HG03066 (cell line): ENCODE data around the gene VTI1A.
"Not testable (repeated sequence)": the region's sequence is repeated elsewhere in the genome, so short reads cannot be mapped to it uniquely, and the experiment has no call there.

Experiments
- ATAC-seq: cut with Tn5 transposase; IDR thresholded peaks from one replicate; pipeline ENCODE4 v1.9.1; 2021; ENCODE audit warnings: low read depth; ENCODE audit not compliant: unreplicated experiment

VTI1A gene

DNA sequence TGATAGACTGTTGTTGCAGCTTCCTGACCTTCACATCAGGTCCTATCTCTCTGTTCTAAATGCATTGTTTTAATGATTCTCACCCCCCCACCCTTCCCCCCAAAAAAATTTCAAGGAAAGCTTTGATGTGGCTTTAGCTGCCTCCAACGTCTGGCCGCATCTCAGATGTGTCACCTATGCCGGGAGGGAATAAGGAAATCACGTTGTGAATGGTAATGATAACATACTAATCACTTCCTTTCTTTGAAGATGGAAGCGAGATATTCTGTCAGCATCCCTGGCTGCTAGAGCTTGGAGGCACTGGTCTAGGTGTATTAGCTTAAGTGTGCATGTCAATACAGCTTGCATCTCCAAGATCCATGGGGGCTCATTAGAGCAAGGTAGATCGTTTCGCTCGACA, 89.6 kb downstream of the VTI1A start:
- no peak for ATAC-seq

DNA sequence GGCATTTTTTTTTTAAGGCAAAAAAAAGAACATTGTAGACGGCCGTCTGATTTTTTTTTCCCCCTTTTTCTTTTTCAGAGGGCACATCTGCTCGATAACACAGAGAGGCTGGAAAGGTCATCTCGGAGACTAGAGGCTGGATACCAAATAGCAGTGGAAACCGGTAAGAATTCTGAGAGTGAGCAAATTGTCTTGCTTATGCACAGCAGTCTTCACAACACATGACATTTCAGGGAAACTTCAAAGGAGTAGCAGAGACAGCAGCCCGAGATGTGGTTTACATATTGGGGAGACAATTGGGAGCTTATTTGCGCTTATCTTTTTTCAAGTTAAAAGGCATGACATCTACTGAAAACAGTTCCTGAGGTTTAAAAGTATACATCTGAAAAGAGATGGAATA, 91.2 kb downstream of the VTI1A start:
- ATAC-seq = no peak

DNA sequence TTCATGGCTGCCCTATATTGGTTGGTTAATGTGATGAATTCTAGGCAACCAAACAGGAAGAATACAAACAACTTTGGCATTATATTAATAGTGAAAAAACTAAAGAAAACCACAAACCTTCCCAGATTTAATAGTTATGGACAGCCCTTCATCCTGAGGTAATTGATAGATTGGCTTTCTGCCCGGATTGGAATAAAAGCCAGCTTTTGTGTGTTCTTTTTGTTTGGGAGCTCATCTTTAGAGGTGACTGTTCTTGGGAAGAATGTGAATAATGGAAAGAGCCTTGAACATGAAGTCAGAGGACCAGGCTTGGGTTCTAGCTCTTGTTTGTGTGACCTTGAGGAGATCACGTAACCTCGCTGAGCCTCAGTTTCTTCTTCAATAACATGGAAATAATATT, 92.3 kb downstream of the VTI1A start:
- ATAC-seq = no peak

DNA sequence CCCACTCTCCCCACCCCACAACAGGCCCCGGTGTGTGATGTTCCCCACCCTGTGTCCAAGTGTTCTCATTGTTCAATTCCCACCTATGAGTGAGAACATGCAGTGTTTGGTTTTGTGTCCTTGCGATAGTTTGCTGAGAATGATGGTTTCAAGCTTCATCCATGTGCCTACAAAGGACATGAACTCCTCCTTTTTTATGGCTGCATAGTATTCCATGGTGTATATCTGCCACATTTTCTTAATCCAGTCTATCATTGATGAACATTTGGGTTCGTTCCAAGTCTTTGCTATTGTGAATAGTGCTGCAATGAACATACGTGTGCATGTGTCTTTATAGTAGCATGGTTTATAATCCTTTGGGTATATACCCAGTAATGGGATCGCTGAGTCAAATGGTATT, 95.8 kb downstream of the VTI1A start:
- ATAC-seq = not testable (repeated sequence)

DNA sequence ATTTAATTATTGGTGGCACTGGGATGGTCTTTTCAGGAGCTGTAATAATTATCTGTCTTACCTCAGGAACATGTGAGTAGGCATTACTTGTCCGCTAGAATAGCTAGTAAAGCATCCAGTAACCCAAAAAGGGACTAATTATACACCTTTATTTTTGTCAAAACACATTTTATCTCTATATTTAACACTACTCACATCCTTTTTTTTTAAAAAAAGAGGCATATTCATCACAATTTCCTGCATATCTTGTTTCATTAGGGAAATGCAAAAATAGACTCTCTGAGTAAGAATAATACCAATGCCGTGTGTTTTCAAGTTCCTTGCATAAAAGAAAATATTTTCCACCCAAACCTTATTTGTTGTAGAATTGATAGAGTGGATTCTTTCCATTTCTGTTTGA, 99.5 kb downstream of the VTI1A start:
- ATAC-seq = peak; percentile 64

DNA sequence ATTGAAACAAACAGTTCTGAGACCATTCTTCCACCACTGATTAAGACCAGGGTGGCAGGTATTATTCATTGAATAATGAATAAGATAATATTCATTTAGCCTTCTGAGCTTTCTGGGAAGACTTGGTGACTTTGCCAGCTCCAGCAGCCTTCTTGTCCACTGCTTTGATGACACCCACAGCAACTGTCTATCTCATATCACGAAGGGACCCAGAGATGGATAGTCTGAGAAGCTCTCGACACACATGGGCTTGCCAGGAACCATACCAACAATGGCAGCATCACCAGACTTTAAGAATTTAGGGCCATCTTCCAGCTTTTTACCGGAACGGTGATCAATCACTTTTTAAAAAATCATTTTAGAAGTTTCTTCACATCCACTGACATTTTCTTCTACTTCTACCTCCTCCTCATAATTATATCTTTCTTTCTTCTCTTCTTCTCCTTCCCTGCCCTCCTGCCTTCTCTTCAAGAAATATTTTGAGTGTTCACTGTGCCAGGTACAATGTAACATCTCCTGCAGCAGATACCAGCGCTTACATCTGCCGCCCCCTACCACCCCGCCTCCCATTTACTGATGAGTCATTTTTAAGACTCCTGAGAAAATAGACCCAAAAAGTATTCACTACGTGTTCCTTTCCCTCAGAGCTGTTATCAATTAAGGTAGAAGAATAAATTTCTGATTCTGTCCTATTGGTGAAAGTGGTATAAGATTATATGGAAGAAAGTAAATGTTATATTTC, 101.7 kb downstream of the VTI1A start:
- no peak for ATAC-seq

DNA sequence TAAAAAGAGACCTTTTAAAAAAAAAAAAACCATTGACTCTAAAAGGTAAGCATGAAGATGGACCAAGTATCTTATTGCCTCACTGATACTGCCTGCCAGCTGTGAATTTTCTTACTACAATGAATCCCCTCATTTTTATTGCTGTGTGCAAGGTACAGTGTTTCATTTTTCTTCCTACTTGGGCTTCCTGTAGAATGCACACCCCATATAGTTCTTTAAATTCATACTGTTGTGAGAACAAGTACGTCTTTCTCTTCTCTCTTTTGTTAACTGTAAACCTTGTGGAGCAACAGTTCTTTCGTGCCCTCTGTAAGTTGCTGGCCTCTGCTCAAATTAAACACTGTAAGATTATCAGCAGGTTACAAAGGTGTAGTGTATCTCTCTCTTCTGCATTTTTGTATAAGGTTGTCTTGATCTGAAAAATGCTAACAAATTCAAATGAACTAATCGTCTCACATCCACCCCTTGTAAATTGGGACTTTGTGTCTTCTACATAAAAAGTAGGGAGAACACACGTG, 105.6 kb downstream of the VTI1A start:
- ATAC-seq = no peak

DNA sequence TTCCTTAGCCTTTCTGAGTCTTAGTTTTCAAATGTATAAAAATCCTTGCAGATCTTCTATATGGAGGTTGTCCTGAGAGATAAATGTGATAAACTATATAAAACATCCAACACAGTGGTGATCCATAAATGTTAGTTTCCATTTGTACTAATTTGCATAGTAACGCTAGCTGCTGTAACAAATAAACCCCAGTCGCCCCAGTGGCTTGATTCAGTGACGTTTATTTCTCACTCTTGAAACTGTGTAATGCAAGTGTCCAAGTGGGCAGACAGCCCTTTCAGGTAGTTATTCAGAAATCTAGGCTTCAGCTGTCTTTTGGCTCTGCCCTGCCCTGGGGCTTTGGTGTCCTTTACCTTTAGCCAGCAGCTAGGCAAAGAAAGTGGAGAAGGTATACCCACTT, 106.3 kb downstream of the VTI1A start:
- ATAC-seq = no peak

DNA sequence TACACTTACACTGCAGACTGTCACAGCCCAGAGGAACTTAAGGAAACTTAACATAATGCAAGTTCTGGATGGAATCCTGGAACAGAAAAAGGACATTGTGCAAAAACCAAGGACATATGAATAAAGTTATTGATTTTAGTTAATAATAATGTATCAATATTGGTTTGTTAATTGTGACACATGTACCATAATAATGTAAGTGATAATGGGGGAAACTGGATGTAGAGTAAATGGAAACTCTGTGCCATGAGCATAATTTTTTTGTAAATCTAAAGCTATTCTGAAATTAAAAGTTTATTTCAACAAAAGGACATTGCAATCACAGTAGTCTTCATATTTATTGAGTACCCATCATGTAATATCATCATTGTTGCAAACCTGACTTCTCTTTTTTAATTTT, 107.2 kb downstream of the VTI1A start:
- no peak for ATAC-seq

DNA sequence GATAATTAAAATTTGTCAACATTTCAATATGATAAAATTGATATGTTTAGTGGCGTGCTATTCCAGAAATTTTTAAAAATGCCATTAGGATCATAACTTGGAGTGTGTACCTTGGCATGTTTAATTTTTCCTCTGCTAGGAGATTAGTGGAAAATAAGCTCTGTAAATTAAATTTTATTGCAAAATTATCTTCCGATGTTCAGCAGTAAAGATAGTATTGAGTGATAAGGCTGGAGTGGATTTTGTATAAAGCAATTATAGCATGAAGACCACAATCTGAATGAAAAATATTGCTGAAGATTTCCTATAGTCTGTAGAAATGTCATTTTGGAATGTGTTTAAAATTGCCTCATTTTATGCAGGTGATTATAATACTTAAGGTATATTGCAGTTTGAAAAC, 110.2 kb downstream of the VTI1A start:
- no peak for ATAC-seq

DNA sequence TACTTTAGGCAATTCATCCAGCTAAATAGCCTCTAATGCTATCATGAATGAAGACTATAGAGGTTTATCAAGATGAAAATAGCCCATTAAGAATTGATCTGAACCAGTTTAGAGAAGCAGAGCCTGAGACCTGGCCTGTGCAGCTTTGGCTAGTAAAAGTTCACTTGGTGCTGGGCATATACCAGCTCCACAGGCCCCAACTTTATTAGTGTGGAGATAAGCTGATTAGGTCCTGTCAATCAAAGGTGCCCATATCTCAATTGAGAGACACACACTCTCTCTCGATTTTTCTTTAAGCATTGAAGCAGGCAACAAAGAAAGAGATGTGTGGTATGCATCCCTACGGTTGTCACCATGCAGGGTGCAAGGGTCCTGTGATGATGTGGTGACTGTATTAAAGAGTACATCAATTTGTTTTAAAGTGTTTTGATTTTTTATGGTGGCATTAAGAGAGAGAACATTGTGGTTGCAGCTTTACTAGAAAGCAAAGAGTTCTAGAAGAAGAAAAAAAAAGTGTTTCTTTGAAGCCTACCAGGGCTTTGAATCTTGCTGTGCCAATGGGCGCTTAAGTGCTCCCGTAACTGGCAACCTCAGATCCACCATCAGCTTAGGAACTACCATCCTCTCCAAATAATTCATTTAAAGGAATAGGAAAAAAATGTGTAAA, 111.6 kb downstream of the VTI1A start:
- no peak for ATAC-seq

DNA sequence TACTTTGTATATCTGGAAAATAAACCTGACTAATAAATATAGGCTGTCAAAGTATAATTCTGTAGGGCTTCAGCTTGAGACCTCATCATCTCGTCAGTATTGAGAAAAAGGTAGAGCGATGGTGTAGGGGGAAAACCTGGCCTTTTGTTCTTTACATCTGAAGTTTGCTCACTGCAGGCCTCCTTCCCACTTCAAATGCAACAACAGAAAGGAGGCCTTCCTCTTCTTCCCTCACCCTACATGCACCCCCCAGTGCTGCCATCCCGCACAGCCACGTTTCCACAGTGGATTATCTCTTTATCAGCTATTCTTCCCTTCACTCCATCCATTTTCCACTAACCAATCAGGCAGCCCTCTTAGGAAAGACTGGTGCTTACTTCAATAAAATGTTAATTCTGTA, 112.3 kb downstream of the VTI1A start:
- no peak for ATAC-seq

DNA sequence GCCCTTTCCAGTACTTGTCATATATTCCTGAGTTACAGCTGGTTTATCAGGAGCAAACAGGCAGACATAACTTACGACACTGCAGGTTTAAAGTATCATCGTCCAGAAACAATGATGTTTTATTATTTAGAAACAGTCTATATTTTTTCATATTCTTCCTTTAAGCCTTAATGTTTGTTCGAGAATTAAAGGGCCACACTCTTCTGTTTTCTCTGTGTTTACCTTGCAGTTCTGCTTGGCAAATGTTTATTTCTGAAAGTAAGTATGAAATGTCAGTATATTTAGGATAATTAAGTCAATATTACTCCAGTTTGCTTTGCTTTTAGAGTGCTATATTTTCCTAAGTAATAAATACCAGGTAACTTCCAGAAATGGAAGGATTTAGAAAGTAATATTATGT, 115.1 kb downstream of the VTI1A start:
- no peak for ATAC-seq

DNA sequence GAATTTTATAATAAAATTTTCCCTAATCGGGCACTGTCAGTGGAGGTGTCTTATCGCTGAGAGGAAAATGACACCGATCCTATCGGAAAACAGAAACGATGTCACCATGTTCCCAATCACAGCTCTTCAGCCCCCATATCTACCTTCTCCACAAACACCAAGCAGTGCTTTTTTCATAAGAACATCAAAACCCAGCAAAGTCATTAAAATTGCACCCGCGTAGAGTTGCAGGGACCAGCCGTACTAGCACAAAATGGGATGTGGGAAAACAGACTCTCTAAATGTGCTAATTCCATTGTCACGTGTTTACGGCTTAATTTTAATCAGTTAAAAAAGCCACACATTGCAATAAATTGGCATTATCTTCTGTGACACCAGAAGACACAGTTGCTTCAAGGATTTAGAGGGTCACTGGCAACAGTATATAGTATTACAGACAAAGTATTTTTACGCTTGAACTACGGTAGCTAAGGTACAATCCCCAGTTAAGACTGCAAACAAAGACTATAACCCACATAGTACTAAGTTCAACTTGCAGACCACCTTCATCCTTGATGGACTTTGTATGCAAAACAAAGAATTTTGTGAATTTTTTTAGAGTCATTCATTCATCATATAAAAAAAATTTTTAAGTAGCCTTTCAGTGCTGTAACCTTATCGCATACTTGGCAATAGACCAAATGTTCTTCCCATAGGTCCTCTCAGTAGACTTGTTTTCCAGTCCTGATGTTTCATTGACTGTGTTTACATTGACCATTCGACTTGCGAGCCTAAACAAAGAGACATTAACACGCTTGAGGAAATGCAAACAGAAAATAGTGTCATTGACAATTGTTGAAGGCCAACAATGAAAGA, 116.0 kb downstream of the VTI1A start:
- ATAC-seq = no peak

DNA sequence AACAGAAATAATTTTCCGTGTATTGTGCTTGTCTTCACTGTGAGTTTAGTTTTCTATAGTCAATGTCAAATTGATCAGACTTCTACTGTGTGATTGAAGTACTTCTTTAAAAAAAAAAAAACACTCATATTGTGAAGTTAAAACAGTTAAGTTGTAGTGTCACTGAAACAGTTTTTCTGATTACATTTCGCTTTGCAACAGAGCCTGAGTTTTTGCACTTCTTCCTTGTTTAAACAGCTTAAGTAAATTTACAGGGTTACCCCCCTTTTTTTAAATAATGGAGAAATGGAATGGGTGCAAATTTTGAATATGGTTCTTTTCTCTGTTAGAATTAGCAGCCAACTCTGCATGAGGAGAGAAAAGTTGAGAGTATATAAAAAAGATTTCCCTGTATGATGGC, 117.3 kb downstream of the VTI1A start:
- ATAC-seq = no peak

DNA sequence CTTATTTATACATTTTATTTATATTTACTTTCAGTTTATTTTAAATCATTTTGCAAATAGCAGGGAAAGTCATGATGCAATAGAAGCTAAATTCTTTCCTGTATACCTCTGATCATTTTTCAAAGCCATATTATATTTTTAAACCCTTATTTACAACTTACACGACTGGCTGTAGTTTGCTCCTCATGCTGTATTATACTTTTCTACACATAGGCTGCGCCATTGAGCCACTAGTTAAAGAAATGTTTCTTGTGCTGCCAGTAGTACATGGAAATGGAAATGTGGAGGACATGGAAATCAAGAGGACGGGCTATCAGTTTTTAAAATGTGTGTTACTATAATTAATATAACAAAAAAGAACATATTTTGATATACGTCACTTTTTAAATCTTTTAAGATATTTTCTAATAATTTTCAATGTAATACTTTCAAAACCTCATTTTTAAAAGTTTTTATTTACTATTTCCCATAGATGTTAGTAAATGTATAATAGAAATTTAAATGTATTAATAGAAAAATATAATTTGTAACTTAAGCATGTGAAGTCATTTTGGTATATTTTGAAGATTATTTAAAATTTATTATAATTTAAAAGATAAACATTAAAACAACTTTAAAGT, 118.5 kb downstream of the VTI1A start:
- ATAC-seq = no peak

DNA sequence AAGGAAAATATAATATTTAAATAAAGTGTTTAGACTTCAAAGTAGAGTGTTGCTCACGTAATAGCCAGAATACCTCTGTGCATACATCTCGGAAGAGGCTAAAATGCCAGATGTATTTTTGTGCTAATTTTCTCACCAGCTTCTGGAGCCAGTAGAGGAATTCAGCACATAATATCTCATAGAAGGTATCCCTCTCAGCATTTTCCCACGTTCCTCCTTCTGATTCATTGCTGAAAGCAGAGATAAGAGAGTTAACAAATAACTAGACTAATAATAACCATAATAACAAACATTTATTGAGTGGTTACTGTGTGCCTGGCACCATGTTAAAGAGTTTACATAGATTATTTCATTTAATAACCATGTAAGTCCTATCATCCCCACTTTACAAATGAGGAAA, 123.6 kb downstream of the VTI1A start:
- ATAC-seq = no peak

DNA sequence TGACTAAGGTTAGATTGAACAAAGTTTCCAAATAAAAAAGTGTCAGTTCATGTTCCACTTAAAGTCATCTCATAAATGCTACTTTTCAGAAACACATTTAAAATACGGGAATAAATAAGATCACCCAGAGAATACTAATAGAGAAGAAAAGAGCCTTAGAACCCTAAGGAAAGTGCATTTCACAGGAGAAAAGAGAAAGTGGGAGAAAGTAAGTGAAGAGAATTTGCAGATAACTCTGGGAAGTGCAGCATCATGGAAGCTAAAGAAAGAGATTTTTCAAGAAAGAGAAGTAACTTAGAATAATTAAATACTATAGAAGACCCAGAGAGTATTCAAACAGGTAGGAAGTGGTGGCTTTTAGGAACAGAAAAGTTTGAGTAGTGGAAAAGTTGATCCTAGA, 132.6 kb downstream of the VTI1A start:
- no peak for ATAC-seq

DNA sequence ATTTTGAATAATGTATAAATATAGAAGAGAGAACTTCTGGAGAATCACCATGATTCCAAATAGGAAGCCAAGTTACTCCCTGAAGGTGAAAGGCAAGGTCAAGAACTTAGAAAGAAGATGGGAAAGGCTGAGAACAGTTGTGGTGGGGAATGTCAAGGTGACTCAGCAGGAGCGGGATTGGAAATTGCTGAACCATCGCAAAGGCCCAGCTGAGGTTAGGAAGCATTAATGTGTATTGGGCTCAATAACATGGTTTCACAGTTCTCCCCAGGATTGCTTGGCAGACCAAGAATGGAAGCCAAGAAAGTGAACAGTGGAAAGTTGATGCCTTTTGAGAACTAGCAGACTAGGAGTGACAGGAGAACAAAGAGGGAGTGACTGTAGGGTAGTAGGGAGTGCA, 133.3 kb downstream of the VTI1A start:
- no peak for ATAC-seq

DNA sequence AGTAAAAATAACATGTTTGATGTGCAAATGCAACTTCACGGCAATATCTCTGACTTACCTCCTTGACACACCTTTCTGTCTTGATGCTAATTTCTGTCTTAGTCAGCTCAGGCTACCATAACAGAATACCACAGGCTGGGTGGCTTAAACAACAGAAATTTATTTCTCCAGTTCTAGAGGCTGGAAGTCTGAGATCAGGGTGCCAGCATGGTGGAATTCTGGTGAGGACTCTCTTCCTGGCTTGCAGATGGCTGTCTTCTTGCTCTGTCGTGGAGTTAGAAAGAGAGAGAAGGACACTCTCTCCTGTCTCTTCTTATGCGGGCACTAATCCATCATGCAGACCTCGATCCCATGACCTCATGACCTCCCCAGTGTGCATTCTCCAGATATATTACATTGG, 134.9 kb downstream of the VTI1A start:
- no peak for ATAC-seq
